GM21619 (cell line): ENCODE results near the gene SLK.

Source experiments
- ATAC-seq: cut with Tn5 transposase; IDR thresholded peaks from one replicate; pipeline ENCODE4 v1.9.1; 2021; ENCODE audit not compliant: unreplicated experiment

SLK gene

GRCh38 chr10:103941801-103942200, 25.1 kb upstream of the SLK start:
- ATAC-seq, result no peak

- no peak for ATAC-seq
These were observed 24.1 kb upstream of the SLK start for GRCh38 chr10:103942866-103943265.

DNA sequence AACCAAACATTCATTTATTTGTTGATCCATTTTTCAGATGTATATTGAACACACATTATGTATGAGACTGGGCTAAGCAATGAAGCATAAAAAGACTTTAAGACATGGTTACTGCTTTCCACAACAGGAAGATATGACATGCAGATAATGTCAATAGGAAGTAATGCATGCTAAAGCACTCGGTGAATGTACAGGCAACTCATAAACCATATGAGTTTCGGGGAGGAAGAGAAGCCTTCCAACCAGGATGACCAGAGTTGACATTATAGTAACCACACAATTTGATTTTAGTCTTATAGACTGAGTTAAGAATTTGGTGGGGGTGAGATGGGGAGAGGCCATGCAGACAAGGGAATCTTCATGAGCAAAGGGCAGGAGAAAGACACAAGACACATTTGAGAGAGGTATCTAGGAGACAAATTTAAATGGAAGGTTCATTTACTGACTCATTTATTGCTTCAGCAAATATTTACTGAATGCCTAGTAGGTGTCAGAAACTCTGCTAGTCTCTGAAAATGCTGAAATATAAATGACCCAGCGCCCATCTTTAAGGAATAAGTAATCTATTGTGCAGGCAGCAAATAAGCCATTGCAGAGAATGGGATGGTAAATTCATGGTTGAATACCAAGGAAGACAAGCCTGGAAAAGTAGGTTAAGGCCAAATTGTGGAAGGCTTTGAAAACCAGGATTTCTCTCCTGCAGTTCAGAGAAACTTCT, 19.0 kb upstream of the SLK start:
- ATAC-seq, result no peak

- no peak for ATAC-seq
These were observed 17.2 kb upstream of the SLK start for GRCh38 chr10:103949728-103950127.

DNA sequence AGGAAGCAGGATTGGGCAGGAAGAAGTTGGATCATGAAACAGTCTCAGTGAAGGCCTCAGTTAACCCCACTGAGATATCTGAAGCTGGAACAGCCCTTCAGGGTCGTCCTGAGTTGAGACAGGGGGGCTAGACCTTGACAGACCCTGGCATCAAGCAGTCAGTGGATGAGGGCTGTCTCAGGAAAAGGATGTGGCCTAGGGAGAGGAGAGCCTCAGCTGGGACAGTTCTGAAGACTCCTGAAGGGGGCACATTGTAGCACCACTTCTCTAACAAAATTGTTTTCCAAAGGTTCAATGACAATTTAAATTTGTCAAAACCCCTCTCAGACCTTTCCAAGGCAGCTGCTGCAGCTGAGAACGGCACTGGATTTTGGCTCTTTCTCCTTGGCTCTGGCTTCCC, 15.8 kb upstream of the SLK start:
- ATAC-seq, result no peak

DNA sequence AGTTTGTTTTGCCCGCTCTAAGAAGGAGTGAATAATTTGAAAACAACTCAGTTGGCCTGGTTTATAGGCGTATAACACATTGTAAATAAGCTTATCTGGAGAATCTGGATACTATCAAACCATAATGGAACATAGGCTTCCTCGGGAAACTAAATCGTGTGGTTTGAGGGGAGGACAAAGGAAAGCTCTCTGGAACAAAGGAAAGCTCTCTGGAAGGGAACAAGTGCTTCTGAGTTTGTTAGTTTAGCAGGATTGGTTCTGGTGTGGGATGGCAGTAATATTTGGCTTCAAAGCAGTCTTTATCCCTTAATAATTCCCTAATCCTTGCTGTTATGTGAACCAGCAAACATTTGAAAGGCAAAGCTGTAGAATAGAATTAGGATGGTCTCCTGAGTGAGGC, 15.0 kb upstream of the SLK start:
- ATAC-seq, result no peak

DNA sequence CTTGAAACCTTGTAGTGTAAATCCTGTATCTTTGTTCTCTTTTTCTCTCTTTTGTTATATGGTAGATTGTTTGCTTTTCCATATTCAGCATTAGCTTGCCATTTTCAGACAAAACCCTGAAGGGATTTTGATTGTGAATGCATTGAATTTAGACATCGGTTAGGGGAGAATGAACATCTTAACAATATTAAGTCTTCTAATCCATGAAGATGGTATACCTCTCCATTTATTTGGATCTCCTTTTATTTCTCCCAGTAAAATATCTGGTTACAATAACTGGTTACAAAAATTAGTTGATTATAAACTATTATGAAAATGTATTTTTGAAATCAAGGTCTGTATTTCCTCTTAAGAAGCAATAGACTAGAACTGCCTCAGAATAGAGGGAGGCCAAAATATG, 12.4 kb upstream of the SLK start:
- ATAC-seq, result no peak

DNA sequence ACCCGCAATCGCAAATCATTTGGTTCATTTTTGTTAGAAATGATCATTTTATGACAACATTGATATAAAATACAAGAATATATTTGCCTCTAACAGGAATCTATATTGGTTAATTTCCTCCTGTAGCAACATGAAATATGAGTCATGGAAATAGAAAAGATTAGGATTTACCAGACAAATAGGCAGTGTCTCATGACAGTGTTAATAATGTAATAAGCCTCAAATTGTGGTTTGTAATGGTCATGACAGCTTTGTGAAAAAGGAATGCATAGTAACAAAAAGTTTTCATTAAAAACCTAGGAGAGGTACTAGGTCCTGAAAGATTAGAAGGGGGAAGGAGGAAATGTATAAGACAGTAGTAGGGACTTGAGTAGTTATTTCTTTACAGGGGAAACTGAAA, 7.9 kb upstream of the SLK start:
- no peak for ATAC-seq

DNA sequence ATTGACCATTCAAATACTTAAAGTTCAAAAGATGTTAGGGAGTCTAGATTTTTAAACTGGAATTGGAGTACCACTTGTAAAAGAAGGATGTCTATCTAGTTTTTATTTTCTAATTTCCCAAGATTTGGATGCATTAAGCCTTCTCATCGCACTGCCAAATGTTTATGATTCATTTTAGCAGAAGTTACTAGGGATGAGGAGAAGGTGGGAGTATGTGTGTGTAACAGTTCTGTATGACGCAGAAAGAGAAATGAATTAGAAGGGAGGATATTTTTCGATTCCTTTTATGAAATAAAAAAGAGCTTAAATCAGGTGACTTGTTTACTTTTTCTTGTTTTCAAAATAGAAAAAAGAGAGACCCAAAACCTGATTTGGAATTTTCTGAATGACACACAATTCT, 6.8 kb upstream of the SLK start:
- no peak for ATAC-seq

DNA sequence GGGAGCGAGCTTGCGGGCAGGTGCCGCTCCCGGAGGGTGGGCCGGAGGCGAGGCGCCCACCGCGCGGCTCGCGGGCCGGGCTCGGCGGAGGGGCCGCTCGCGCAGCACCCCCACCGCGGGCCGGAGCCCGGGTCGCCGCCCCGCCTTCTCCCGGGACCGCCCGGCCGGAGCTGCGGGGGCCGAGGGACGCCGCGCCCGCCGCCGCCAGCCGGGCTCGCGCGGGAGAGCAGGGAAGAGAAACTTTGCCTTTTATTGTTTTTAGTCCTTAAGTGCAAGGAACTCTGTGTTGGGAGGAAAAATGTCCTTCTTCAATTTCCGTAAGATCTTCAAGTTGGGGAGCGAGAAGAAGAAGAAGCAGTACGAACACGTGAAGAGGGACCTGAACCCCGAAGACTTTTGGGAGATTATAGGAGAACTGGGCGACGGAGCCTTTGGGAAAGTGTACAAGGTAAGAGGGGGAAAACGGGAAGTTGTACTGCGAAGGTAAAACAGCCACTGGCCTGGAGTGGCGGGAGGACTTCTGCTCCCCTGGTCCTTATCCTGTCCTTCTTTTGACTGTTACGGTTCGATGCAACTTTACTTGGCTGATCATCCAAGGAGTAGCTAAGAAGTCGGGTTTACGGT, 620 bp downstream of the SLK start:
- peak; percentile 41 for ATAC-seq

GRCh38 chr10:103968441-103969391, 1.8 kb downstream of the SLK start:
- ATAC-seq, result no peak

- no peak for ATAC-seq
These were observed 2.5 kb downstream of the SLK start for GRCh38 chr10:103969436-103969835.

DNA sequence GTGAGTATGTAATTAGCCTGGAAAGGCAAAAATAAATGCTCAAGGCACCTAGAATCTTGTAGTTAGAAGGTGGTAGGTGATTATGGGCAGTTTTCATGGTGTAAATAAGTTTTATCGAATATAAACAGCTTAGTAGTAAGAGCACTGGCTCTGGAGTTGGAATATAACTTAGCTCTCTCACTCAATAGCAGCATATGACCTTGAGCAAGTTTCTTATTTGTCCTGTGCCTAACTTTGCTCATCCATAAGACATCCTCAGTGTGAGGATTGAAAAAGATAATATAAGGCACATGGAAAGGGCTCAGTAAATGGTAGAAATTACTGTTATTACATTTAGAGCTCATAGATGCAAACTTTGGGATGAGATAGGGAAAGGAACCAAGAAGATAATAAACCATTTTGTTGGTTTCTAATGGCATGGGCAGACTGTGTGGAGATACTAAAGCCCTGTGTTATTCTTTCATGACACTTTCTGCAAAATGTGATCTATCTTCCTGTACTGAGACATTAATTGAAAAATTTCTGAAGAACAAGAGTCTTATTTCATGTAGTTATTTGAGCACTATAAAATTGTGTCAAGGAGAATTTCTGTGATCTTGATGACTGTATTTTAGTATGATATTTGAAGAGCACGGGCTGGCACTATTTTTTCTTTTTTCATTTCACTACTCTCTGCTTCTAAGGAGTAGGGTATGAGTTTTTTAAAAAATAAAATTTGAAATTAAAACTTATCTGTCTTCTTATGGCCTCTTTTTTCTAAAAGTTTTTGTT, 3.1 kb downstream of the SLK start:
- no peak for ATAC-seq

DNA sequence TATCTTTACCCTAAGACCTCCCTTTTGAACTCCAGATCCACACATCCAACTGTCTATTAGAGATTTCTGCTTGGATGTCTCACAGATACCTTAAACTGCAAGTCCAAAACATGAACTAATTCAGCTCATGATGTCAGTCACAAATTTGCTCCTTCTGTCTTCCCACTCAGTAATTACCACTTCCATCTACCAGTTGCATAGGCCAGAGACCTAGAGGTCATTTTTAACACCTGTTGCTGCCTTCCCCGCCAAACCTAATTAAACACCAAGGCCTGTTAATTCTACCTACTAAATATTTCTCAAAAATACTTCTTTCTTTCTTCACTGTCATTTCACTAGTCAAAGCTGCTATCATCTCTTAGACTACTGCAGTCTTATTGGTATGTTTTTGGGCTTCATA, 8.2 kb downstream of the SLK start:
- no peak for ATAC-seq

- no peak for ATAC-seq
These were observed 10.3 kb downstream of the SLK start for GRCh38 chr10:103977204-103977603.

GRCh38 chr10:103979530-103979929, 12.6 kb downstream of the SLK start:
- ATAC-seq, result no peak

DNA sequence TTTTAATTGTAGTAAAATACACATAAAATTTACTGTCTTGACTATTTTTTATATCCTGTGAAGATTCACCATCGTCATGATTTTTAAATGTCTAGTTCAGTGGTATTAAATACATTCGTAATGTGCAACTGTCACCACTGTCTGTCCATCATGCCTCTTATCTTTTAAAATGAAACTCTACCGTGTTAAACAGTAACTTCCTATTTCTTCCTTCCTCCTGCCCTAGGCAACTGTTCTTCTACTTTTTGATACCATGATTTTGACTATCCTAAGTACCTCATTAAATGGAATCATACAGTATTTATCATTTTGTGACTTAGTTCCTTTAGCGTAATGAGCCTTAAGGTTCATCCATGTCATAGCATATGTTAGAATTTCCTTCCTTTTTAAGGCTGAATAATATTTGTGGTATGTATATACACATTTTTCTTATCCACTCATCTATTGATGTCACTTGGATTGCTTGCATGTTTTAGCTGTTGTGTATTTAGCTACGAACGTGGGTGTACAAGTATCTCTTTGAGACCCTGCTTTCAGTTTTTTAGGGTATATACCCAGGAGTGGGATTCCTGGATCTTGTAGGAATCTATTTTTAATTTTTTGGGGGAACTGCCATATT, 13.5 kb downstream of the SLK start:
- ATAC-seq, result no peak

DNA sequence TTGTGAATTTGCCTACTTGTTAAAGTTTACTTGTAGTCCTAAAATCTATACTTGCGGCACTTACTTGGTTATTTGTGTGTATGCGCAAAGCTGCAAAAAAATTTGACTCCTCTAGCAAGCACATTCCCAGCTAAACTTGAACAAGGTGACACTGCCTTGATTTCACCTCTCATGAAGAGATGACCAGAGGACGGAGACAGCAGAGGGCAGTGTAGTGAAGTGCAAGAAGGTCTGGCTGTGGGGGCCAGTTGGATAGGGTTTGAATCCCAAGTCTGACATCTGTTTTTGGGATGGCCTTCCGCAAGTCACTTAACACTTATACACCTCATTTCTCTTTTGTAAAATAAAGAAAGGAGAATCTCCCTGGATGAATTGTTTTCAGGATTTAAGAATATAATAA, 15.7 kb downstream of the SLK start:
- ATAC-seq, result no peak

- ATAC-seq, result peak; percentile 89
These were observed 16.5 kb downstream of the SLK start for GRCh38 chr10:103983367-103983911.

DNA sequence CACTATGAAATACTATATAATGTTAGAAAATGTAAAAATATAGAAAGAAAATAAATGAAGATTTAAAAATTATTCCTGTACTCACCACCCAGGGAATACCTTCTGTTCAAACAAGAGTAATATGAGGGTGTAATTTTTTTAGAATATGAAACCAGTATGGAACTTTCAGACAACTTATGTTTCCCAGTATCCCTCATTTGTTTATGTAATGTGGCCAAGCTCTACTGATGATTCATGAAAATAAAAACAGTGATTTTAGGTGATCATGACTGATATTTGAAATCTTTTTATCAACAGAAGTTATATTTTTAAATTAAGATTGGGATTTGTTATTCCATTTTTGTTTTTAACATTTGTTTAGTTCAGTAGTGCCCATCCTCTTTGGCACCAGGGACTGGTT, 18.8 kb downstream of the SLK start:
- ATAC-seq, result no peak
